Esophagus squamous epithelium (tissue), 5 donors: ENCODE measurements around the gene THAP8. TPM values are rescaled to one million over a fixed set of nuclear protein-coding genes. Genes with fewer than 3 reads are reported as not detected.
A peak's percentile ranks its signal among the peaks of the same experiment; 100 is the strongest.

Experiments
- DNase-seq: peaks from one replicate; lab custom pipeline; 2025; lab: John Stamatoyannopoulos, UW
- H3K27ac ChIP-seq, 4 donors: fragments of 200-600 bp; sonication (generic); one replicate each; pipeline ENCODE4 v1.5.1; 2016 to 2019; ENCODE audit warnings: mild to moderate bottlenecking in 1 of 4
- H3K27me3 ChIP-seq, 4 donors: fragments of 200-600 bp; sonication (generic); 1 replicate in 3 of 4; 2 replicates in 1 of 4; pipeline versions ENCODE4 v1.5.1 to v1.6.0; 2017 to 2021; ENCODE audit warnings: antibody characterized with exemption in 1 of 4
- H3K36me3 ChIP-seq, 3 donors: fragments of 200-600 bp; sonication (generic); one replicate each; pipeline ENCODE4 v1.5.1; 2016 to 2019
- H3K4me1 ChIP-seq, 3 donors: fragments of 200-600 bp; sonication (generic); one replicate each; pipeline ENCODE4 v1.5.1; 2017 to 2019
- H3K4me3 ChIP-seq, 4 donors: fragments of 200-600 bp; sonication (generic); 1 replicate in 3 of 4; 2 replicates in 1 of 4; pipeline ENCODE4 v1.5.1; 2016 to 2019; ENCODE audit warnings: mild to moderate bottlenecking in 2 of 4, moderate library complexity in 1 of 4
- H3K9me3 ChIP-seq, 3 donors: fragments of 200-600 bp; sonication (generic); one replicate each; pipeline ENCODE4 v1.5.1; 2016 to 2019
- CTCF ChIP-seq, 6 experiments: fragments of 450-650 bp in 4 of 6; fragments of 200-600 bp in 2 of 6; sonication (generic) in 2 of 6; IDR thresholded peaks; one replicate each; pipeline ENCODE4 v1.5.1; 2016 to 2019; ENCODE audit warnings: antibody characterized with exemption in 6 of 6, mild to moderate bottlenecking in 4 of 6, moderate library complexity in 4 of 6
- POLR2A ChIP-seq, 4 donors: fragments of 450-650 bp; IDR thresholded peaks; one replicate each; pipeline ENCODE4 v1.6.1; 2017; ENCODE audit warnings: antibody characterized with exemption in 4 of 4, mild to moderate bottlenecking in 4 of 4, moderate library complexity in 3 of 4
- WGBS, 2 donors: methylation state at CpG; one replicate each; pipeline ENCODE4 v1.1.5; 2018; 5-methylcytosine and 5-hydroxymethylcytosine counted together
- intact Hi-C: fragments of 100-400 bp; cut with DNase I; formaldehyde crosslinking; loops from one replicate; pipeline ENCODE4 v1.15.0; 2022
- total RNA-seq, 4 donors: library from RNA; depleted of rRNA; stranded (reverse); fragments of >200 nt; gene quantifications; one replicate each; pipeline ENCODE4 v1.1.0, GENCODE V29; 2016
- donor health status: DM: yes; HTN: yes; CAD: no.

Gene THAP8
- total RNA-seq, 4 donors from 2014 or later: 2.8 to 4.8 (median 3.6) TPM

GRCh38 chr19:36040495-36040894, 13.6 kb downstream of the THAP8 start:
- TF ChIP-seq POLR2A (IDR thresholded peaks at IDR 0.05) (no peak), CTCF (IDR thresholded peaks at IDR 0.05) (no peak)
- WGBS, 2 donors: 80 to 84% methylated on average over 6 of the region's 6 CpGs
- no peaks in the 10 kb centered on the region for H3K27me3 ChIP-seq
- peaks cover 0 to 31% (median 0%) of the 10 kb centered on the region in 3 donors for H3K36me3 ChIP-seq
- no peak for DNase-seq
- peak overlapping the region in 1 of 4 donors; percentile 61 for H3K27ac ChIP-seq
- intact Hi-C loops: no loop called here
- no peaks in the 10 kb centered on the region for H3K9me3 ChIP-seq
- no peak overlapping the region for H3K4me3 ChIP-seq
- peaks cover 0 to 28% (median 0%) of the 10 kb centered on the region in 3 donors for H3K4me1 ChIP-seq

GRCh38 chr19:36032251-36033104, 21.6 kb downstream of the THAP8 start, which contains the start of gene CLIP3:
Gene CLIP3, minus strand, starts transcription at chr19:36032873. Its CDS starts 516 bp downstream, at chr19:36032357.
- Histone ChIP-seq H3K4me3 (peak within 1 kb of the TSS; percentile 28 to 70 (median 56)), H3K27ac (peak within 1 kb of the TSS; percentile 45 to 84 (median 78)), H3K27me3 (no peaks in the 10 kb centered on the region), H3K4me1 (peaks cover 0 to 17% (median 12%) of the 10 kb centered on the region in 3 donors), H3K36me3 (peaks cover 0 to 29% (median 0%) of the 10 kb centered on the region in 3 donors), H3K9me3 (no peaks in the 10 kb centered on the region)
- TF ChIP-seq CTCF (IDR thresholded peaks at IDR 0.05): peak in 1 of 6 experiments; percentile 7
- TF ChIP-seq POLR2A (IDR thresholded peaks at IDR 0.05): no peak
- intact Hi-C loops: no loop called here
- WGBS, 2 donors: 11% methylated on average over 8 to 22 of the region's 51 CpGs
- no peak for DNase-seq

GRCh38 chr19:36031308-36031707, 22.8 kb downstream of the THAP8 start:
- H3K36me3 ChIP-seq: peaks cover 0 to 39% (median 4%) of the 10 kb centered on the region in 3 donors
- WGBS, 2 donors: 83 to 88% methylated on average over 6 of the region's 6 CpGs
- no peak for TF ChIP-seq POLR2A (IDR thresholded peaks at IDR 0.05)
- TF ChIP-seq CTCF (IDR thresholded peaks at IDR 0.05): no peak
- no peak for DNase-seq
- no peak overlapping the region for H3K27ac ChIP-seq
- no peaks in the 10 kb centered on the region for H3K9me3 ChIP-seq
- H3K4me3 ChIP-seq: no peak overlapping the region
- peaks cover 0 to 17% (median 12%) of the 10 kb centered on the region in 3 donors for H3K4me1 ChIP-seq
- no peaks in the 10 kb centered on the region for H3K27me3 ChIP-seq
- intact Hi-C loops: no loop called here

- Histone ChIP-seq H3K27me3 (no peaks in the 10 kb centered on the region), H3K4me1 (peaks cover 0 to 17% (median 12%) of the 10 kb centered on the region in 3 donors), H3K27ac (no peak overlapping the region), H3K4me3 (no peak overlapping the region), H3K36me3 (peaks cover 0 to 41% (median 4%) of the 10 kb centered on the region in 3 donors), H3K9me3 (no peaks in the 10 kb centered on the region)
- TF ChIP-seq CTCF (IDR thresholded peaks at IDR 0.05) (peak in 2 of 6 experiments; percentile 7 to 27), POLR2A (IDR thresholded peaks at IDR 0.05) (no peak)
- DNase-seq: no peak
- intact Hi-C loops: no loop called here
- 71 to 81% methylated on average over 8 of the region's 8 CpGs for WGBS, 2 donors
Measured at GRCh38 chr19:36030264-36031148, 23.6 kb downstream of the THAP8 start.
